HG03025 (cell line): Measurements from ENCODE around the gene MBNL3.
"Not testable (repeated sequence)": the region's sequence is repeated elsewhere in the genome, so short reads cannot be mapped to it uniquely, and the experiment has no call there.

Experiments used
- ATAC-seq: cut with Tn5 transposase; IDR thresholded peaks from one replicate; pipeline ENCODE4 v1.9.1; 2021; ENCODE audit warnings: mild to moderate bottlenecking, moderate library complexity; ENCODE audit not compliant: unreplicated experiment, low FRiP score

Gene MBNL3

GRCh38 chrX:132384301-132384700 lies 104.5 kb downstream of the MBNL3 start:
- ATAC-seq, result no peak

- no peak for ATAC-seq
Measured at GRCh38 chrX:132382068-132382467, 106.8 kb downstream of the MBNL3 start.

GRCh38 chrX:132378281-132378680 lies 110.6 kb downstream of the MBNL3 start:
- no peak for ATAC-seq

- ATAC-seq, result no peak
Measured at GRCh38 chrX:132375941-132376340, 112.9 kb downstream of the MBNL3 start.

GRCh38 chrX:132373610-132374009 lies 115.2 kb downstream of the MBNL3 start:
- ATAC-seq, result no peak

- ATAC-seq, result no peak
Measured at GRCh38 chrX:132369617-132370326, 119.1 kb downstream of the MBNL3 start.

- no peak for ATAC-seq
Measured at GRCh38 chrX:132367984-132368383, 120.9 kb downstream of the MBNL3 start.

- no peak for ATAC-seq
Measured at GRCh38 chrX:132367314-132367713, 121.5 kb downstream of the MBNL3 start.

- no peak for ATAC-seq
Measured at GRCh38 chrX:132365490-132365889, 123.3 kb downstream of the MBNL3 start.

GRCh38 chrX:132364313-132364712 lies 124.5 kb downstream of the MBNL3 start:
- no peak for ATAC-seq

- ATAC-seq, result no peak
Measured at GRCh38 chrX:132353430-132353829, 135.4 kb downstream of the MBNL3 start.

GRCh38 chrX:132336172-132336571 lies 152.7 kb downstream of the MBNL3 start:
- ATAC-seq, result no peak

- no peak for ATAC-seq
Measured at GRCh38 chrX:132333351-132333750, 155.5 kb downstream of the MBNL3 start.

- no peak for ATAC-seq
Measured at GRCh38 chrX:132331532-132331931, 157.3 kb downstream of the MBNL3 start.

GRCh38 chrX:132331000-132331399 lies 157.8 kb downstream of the MBNL3 start:
- ATAC-seq, result no peak

GRCh38 chrX:132330156-132330729 lies 158.6 kb downstream of the MBNL3 start:
- no peak for ATAC-seq

- ATAC-seq, result not testable (repeated sequence)
Measured at GRCh38 chrX:132326960-132327359, 161.9 kb downstream of the MBNL3 start.
